GM12891 (cell line): ENCODE results near the gene PLPPR5.

Source experiments
- POLR2A ChIP-seq: IDR thresholded peaks from 2 replicates; pipeline ENCODE4 v1.6.1; 2011; ENCODE audit warnings: low read depth, low read length, control low read depth
- POLR2AphosphoS5 ChIP-seq: IDR thresholded peaks from 2 replicates; pipeline ENCODE4 v1.6.1; 2011; ENCODE audit warnings: low read depth, low read length, control low read depth
- POU2F2 ChIP-seq: IDR thresholded peaks from 2 replicates; pipeline ENCODE4 v1.6.1; 2011; ENCODE audit warnings: low read depth, mild to moderate bottlenecking, control low read depth, low read length, moderate library complexity
- SPI1 ChIP-seq: IDR thresholded peaks from 2 replicates; pipeline ENCODE4 v1.6.1; 2011; ENCODE audit warnings: low read depth, low read length, control low read depth
- TAF1 ChIP-seq: IDR thresholded peaks from 2 replicates; pipeline ENCODE4 v1.6.1; 2011; ENCODE audit warnings: low read depth, low read length, control low read depth

GRCh38 chr1:98964198-98964597 lies 40.5 kb downstream of the PLPPR5 start:
- TF ChIP-seq POLR2A, result no peak
- no peak for TF ChIP-seq TAF1
- no peak for TF ChIP-seq POLR2AphosphoS5
- no peak for TF ChIP-seq POU2F2
- TF ChIP-seq SPI1, result no peak
